ENCODE results near the gene KLHL17.

- no peak for TF ChIP-seq USF1 (CRISPR knock-in tag; IDR thresholded peaks at IDR 0.05)
- no peak for TF ChIP-seq CDX4 (CRISPR knock-in tag; IDR thresholded peaks at IDR 0.05; ENCODE audit: borderline replicate concordance)
Measured at GRCh38 chr1:917076-917459, 43.3 kb upstream of the KLHL17 start.
